Fibroblast of pulmonary artery (primary cell): Measurements from ENCODE around the gene MOG.

ENCODE experiments used
- DNase-seq: peaks from one replicate; pipeline ENCODE4 v3.0.0-alpha.2; 2010; ENCODE audit warnings: low read depth
- H3K4me3 ChIP-seq: replicated peaks from 2 replicates; pipeline ENCODE4 v1.5.1; 2011; ENCODE audit warnings: low read depth, mild to moderate bottlenecking, control low read depth, low read length, moderate library complexity
- CTCF ChIP-seq: IDR thresholded peaks from 2 replicates; pipeline ENCODE4 v1.5.1; 2011; ENCODE audit warnings: mild to moderate bottlenecking, control low read depth, low read length, inconsistent platforms; ENCODE audit errors: missing control alignments

Gene MOG

GRCh38 chr6:29620630-29621029 is 36.3 kb upstream of the MOG start:
- DNase-seq: no peak
- H3K4me3 ChIP-seq: no peak overlapping the region
- no peak for TF ChIP-seq CTCF

GRCh38 chr6:29624520-29624961 is 32.4 kb upstream of the MOG start:
- no peak for DNase-seq
- no peak overlapping the region for H3K4me3 ChIP-seq
- TF ChIP-seq CTCF: no peak

- H3K4me3 ChIP-seq: no peak overlapping the region
Measured at GRCh38 chr6:29625337-29625930, 31.5 kb upstream of the MOG start.

GRCh38 chr6:29626948-29627754 is 29.7 kb upstream of the MOG start:
- TF ChIP-seq CTCF: no peak
- H3K4me3 ChIP-seq: peak overlapping the region; percentile 76
- DNase-seq: no peak

More at GRCh38 chr6:29625337-29625930, 31.5 kb upstream of the MOG start:
- no peak for TF ChIP-seq CTCF
- no peak for DNase-seq

GRCh38 chr6:29627755-29628418 is 29.0 kb upstream of the MOG start:
- H3K4me3 ChIP-seq: peak overlapping the region; percentile 76
- no peak for TF ChIP-seq CTCF
- peak; percentile 93 for DNase-seq

- peak; percentile 79 for DNase-seq
- peak; percentile 86 for TF ChIP-seq CTCF
Measured at GRCh38 chr6:29628419-29629281, 28.2 kb upstream of the MOG start.

More at GRCh38 chr6:29628419-29629281, 28.2 kb upstream of the MOG start:
- H3K4me3 ChIP-seq: peak overlapping the region; percentile 76
